NCI-H2081 (cell line): ENCODE results near the gene NFKBIB.

ENCODE experiments used
- DNase-seq, 2 experiments: peaks; one replicate each; lab custom pipeline; 2025; lab: John Stamatoyannopoulos, UW

NFKBIB gene

GRCh38 chr19:38904581-38905539 lies 5.1 kb downstream of the NFKBIB start:
- no peak for DNase-seq

GRCh38 chr19:38905620-38906019 lies 5.9 kb downstream of the NFKBIB start:
- DNase-seq: no peak

- no peak for DNase-seq
Measured at GRCh38 chr19:38907227-38907626, 7.5 kb downstream of the NFKBIB start.

- DNase-seq: no peak
Measured at GRCh38 chr19:38907670-38908069, 7.9 kb downstream of the NFKBIB start.

GRCh38 chr19:38908911-38909310 lies 9.1 kb downstream of the NFKBIB start:
- no peak for DNase-seq

- DNase-seq: no peak
Measured at GRCh38 chr19:38910488-38910887, 10.7 kb downstream of the NFKBIB start.

- no peak for DNase-seq
Measured at GRCh38 chr19:38911388-38912001, 11.7 kb downstream of the NFKBIB start.

- DNase-seq: no peak
Measured at GRCh38 chr19:38912600-38913514, 13.1 kb downstream of the NFKBIB start.

GRCh38 chr19:38913958-38914357 lies 14.2 kb downstream of the NFKBIB start:
- no peak for DNase-seq

GRCh38 chr19:38915329-38916321 lies 15.9 kb downstream of the NFKBIB start:
- no peak for DNase-seq

- no peak for DNase-seq
Measured at GRCh38 chr19:38917516-38917915, 17.7 kb downstream of the NFKBIB start.

GRCh38 chr19:38917921-38918491 lies 18.2 kb downstream of the NFKBIB start:
- no peak for DNase-seq

GRCh38 chr19:38918526-38918925 lies 18.8 kb downstream of the NFKBIB start:
- DNase-seq: no peak

- DNase-seq: no peak
Measured at GRCh38 chr19:38919837-38920601, 20.2 kb downstream of the NFKBIB start.

GRCh38 chr19:38920602-38921419 lies 21.0 kb downstream of the NFKBIB start:
- DNase-seq: no peak

GRCh38 chr19:38921420-38922274 lies 21.9 kb downstream of the NFKBIB start:
- no peak for DNase-seq

- no peak for DNase-seq
Measured at GRCh38 chr19:38922482-38922881, 22.7 kb downstream of the NFKBIB start.

- no peak for DNase-seq
Measured at GRCh38 chr19:38924388-38924787, 24.6 kb downstream of the NFKBIB start.
